Measurements from ENCODE around the gene RAB27B.
"Not testable (repeated sequence)": the region's sequence is repeated elsewhere in the genome, so short reads cannot be mapped to it uniquely, and the experiment has no call there.

The RAB27B gene

DNA sequence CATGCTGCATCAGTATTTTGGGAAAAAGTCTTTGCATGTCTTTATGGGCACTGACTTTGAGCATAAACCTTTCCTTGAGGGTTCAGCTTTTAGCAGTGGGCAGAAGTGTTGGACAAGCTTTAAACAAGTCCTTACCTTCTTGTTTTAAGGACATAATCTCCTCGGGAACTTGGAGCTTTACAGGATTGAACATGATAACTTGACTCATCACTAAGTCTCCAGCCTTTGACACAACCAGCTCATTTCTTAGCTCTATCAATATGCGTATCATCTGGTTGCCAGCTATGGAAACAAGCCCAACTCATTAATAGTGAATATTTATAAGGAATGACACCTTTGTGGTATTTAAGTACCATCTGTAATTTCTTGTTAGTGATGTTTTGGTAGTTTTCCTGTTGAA, 21.0 kb upstream of the RAB27B start:
- TF ChIP-seq, protein P1, sequence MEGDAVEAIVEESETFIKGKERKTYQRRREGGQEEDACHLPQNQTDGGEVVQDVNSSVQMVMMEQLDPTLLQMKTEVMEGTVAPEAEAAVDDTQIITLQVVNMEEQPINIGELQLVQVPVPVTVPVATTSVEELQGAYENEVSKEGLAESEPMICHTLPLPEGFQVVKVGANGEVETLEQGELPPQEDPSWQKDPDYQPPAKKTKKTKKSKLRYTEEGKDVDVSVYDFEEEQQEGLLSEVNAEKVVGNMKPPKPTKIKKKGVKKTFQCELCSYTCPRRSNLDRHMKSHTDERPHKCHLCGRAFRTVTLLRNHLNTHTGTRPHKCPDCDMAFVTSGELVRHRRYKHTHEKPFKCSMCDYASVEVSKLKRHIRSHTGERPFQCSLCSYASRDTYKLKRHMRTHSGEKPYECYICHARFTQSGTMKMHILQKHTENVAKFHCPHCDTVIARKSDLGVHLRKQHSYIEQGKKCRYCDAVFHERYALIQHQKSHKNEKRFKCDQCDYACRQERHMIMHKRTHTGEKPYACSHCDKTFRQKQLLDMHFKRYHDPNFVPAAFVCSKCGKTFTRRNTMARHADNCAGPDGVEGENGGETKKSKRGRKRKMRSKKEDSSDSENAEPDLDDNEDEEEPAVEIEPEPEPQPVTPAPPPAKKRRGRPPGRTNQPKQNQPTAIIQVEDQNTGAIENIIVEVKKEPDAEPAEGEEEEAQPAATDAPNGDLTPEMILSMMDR (IDR thresholded peaks at IDR 0.05; ENCODE audit: low read depth, low read length) = no peak
- no peak for DNase-seq

DNA sequence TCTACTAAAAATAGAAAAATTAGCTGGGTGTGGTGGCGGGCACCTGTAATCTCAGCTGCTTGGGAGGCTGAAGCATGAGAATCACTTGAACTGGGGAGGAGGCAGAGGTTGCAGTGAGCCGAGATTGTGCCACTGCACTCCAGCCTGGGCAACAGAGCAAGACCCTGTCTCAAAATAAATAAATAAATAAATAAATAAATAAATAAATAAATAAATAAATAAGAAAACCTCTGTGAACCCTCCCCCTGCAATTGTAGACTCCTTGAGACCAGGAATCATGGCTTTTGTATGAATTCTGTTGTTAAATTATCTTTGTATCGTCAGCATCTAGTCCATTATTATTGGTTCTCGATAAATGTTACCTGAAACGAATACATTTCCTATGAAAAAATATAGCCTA, 17.6 kb upstream of the RAB27B start:
- H3K27me3 ChIP-seq (ENCODE audit: insufficient read depth, low read depth, severe bottlenecking) = peaks cover 61% of the 10 kb centered on the region
- not testable (repeated sequence) for H3K4me3 ChIP-seq (ENCODE audit: low read depth, low read length); H3K36me3 ChIP-seq; H3K9me3 ChIP-seq (ENCODE audit: severe bottlenecking); DNase-seq; H3K27ac ChIP-seq

More for the DNA sequence above, 21.0 kb upstream of the RAB27B start:
- H3K27me3 ChIP-seq (ENCODE audit: insufficient read depth, low read depth, severe bottlenecking) = peaks cover 51% of the 10 kb centered on the region
- no peak overlapping the region for H3K27ac ChIP-seq
- no peaks in the 10 kb centered on the region for H3K36me3 ChIP-seq
- no peak overlapping the region for H3K4me3 ChIP-seq (ENCODE audit: low read depth, low read length)
- no peaks in the 10 kb centered on the region for H3K9me3 ChIP-seq (ENCODE audit: severe bottlenecking)

DNA sequence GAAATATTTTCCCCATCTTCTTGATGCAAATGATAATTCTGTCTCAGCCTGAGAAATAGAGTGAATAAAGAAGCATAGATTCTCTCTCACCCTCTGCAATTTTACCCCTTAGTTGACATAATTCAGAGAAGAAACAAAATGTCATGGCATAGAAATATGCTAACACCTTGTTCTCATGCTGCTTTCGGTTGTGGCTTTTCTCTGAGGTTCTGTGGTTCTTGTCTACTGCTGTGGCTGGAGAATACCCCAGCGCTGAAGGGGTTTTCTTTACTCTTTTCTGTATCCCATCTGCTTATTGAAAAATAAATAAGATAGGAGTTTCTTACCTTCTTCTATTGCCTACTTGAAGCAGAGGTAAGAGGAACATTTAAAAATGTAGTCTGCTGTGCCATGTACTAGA, 15.4 kb upstream of the RAB27B start:
- peaks cover 54% of the 10 kb centered on the region for H3K27me3 ChIP-seq (ENCODE audit: insufficient read depth, low read depth, severe bottlenecking)
- no peaks in the 10 kb centered on the region for H3K36me3 ChIP-seq
- H3K27ac ChIP-seq = no peak overlapping the region
- TF ChIP-seq, protein P1 (IDR thresholded peaks at IDR 0.05; ENCODE audit: low read depth, low read length) = no peak
- no peaks in the 10 kb centered on the region for H3K9me3 ChIP-seq (ENCODE audit: severe bottlenecking)
- no peak for DNase-seq
- no peak overlapping the region for H3K4me3 ChIP-seq (ENCODE audit: low read depth, low read length)

DNA sequence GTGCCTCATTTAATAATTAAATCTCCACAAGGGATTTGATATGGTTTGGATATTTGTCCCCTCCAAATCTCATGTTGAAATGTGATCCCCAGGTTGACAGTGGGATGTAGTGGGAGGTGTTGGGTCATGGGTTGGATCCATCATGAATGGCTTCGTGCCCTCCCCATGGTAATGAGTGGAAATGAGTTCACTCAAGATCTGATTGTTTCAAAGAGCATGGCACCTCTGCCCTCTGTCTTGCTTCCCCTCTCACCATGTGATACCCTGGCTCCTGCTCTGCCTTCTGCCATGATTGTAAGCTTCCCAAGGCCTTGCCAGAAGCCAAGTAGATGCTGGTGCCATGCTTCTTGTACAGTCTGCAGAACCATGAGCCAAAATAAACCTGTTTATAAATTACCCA, 15.0 kb upstream of the RAB27B start:
- Histone ChIP-seq H3K27ac (no peak overlapping the region), H3K9me3 (ENCODE audit: severe bottlenecking) (no peaks in the 10 kb centered on the region), H3K27me3 (ENCODE audit: insufficient read depth, low read depth, severe bottlenecking) (peaks cover 54% of the 10 kb centered on the region), H3K4me3 (ENCODE audit: low read depth, low read length) (no peak overlapping the region), H3K36me3 (no peaks in the 10 kb centered on the region)
- DNase-seq = no peak
- TF ChIP-seq, protein P1 (IDR thresholded peaks at IDR 0.05; ENCODE audit: low read depth, low read length) = no peak

DNA sequence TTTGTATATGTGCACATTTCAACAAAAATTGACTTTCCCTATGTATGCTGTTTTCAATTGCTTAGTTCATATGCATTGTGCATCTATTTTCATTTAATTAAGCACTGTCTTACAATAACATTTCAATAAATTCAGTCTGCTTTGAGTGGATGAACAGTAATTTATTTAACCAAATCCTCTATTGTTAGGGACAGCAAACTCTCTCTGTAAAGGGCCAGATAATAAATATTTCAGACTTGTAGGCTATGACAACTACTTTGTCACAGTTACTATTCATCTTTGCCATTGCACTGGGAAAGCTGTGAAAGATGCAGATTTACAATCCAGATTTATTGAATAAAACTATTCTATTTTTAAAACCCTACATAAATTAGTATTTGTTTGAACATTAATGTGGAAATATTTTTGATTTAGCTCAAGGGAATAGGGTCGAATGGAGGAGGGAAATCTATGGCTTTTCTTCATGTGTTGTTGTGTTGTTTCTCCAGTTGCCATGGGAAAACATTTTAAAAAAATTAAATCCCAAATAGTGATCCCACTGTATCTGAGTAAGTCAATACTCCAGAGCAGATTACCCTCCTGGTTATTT, 14.2 kb upstream of the RAB27B start:
- no peaks in the 10 kb centered on the region for H3K36me3 ChIP-seq
- H3K27ac ChIP-seq = no peak overlapping the region
- H3K4me3 ChIP-seq (ENCODE audit: low read depth, low read length) = no peak overlapping the region
- no peak for DNase-seq
- no peaks in the 10 kb centered on the region for H3K9me3 ChIP-seq (ENCODE audit: severe bottlenecking)
- TF ChIP-seq, protein P1 (IDR thresholded peaks at IDR 0.05; ENCODE audit: low read depth, low read length) = no peak
- H3K27me3 ChIP-seq (ENCODE audit: insufficient read depth, low read depth, severe bottlenecking) = peaks cover 51% of the 10 kb centered on the region

DNA sequence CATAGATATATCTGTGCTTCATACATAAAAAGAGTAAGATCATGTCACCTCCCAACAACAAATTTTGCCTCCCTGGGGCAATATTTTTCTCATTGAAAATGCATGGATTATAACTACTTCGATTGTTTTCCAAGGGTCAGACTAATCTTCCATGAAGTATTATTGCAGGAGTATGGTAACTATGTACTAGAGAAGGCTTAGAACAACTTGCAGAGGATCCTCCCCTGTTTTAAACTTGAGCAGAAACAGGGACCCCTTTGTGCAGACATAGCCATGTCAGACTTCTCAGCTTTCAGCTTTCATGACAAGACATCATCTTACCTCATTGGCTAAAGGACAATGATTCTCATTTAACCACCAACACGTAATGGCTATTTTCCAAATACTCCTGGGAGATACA, 13.2 kb upstream of the RAB27B start:
- DNase-seq = no peak
- Histone ChIP-seq H3K4me3 (ENCODE audit: low read depth, low read length) (no peak overlapping the region), H3K27me3 (ENCODE audit: insufficient read depth, low read depth, severe bottlenecking) (peaks cover 42% of the 10 kb centered on the region), H3K27ac (no peak overlapping the region), H3K9me3 (ENCODE audit: severe bottlenecking) (no peaks in the 10 kb centered on the region), H3K36me3 (no peaks in the 10 kb centered on the region)
- TF ChIP-seq, protein P1 (IDR thresholded peaks at IDR 0.05; ENCODE audit: low read depth, low read length) = no peak

DNA sequence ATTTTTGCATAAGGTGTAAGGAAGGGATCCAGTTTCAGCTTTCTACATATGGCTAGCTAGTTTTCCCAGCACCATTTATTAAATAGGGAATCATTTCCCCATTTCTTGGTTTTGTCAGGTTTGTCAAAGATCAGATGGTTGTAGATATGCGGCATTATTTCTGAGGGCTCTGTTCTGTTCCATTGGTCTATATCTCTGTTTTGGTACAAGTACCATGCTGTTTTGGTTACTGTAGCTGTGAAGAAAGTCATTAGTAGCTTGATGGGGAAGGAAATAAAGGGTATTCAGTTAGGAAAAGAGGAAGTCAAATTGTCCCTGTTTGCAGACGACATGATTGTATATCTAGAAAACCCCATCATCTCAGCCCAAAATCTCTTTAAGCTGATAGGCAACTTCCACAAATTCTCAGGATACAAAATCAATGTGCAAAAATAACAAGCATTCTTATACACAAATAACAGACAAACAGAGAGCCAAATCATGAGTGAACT, 7.4 kb upstream of the RAB27B start:
- H3K36me3 ChIP-seq; DNase-seq; H3K27ac ChIP-seq; H3K4me3 ChIP-seq (ENCODE audit: low read depth, low read length); H3K9me3 ChIP-seq (ENCODE audit: severe bottlenecking): not testable (repeated sequence)
- H3K27me3 ChIP-seq (ENCODE audit: insufficient read depth, low read depth, severe bottlenecking) = peaks cover 61% of the 10 kb centered on the region

Measured in WERI-Rb-1 (cell line).